Spleen (tissue), 7 donors: Measurements from ENCODE around the gene PAGE4.

Experiments
- POLR2A ChIP-seq, 3 donors: fragments of 450-650 bp; IDR thresholded peaks; one replicate each; pipeline ENCODE4 v1.5.1; 2017; ENCODE audit warnings: antibody characterized with exemption in 3 of 3, mild to moderate bottlenecking in 1 of 3
- POLR2AphosphoS5 ChIP-seq, 3 donors: sonication (generic); formaldehyde crosslinking; IDR thresholded peaks; one replicate each; pipeline ENCODE4 v1.5.1; 2017; ENCODE audit warnings: antibody characterized with exemption in 3 of 3
- TF ChIP-seq, protein P1 (sequence below), 11 experiments: fragments of 200-600 bp in 7 of 11; fragments of 450-650 bp in 4 of 11; sonication (generic) in 4 of 11; IDR thresholded peaks in 8 of 11; conservative IDR thresholded peaks in 3 of 11; 1 replicate in 7 of 11; 2 replicates in 4 of 11; pipeline versions ENCODE4 v1.4.0 to v1.8.0; 2016 to 2021; ENCODE audit warnings: antibody characterized with exemption in 11 of 11, inconsistent platforms in 4 of 11, mild to moderate bottlenecking in 1 of 11
- donor health status: DM: no; HTN: no; CAD: no; lungs with moderate emphysema.
- donor health status: DM: no; HTN: no; CAD: no.
- donor health status: DM: no; HTN: no; CAD: no.

DNA sequence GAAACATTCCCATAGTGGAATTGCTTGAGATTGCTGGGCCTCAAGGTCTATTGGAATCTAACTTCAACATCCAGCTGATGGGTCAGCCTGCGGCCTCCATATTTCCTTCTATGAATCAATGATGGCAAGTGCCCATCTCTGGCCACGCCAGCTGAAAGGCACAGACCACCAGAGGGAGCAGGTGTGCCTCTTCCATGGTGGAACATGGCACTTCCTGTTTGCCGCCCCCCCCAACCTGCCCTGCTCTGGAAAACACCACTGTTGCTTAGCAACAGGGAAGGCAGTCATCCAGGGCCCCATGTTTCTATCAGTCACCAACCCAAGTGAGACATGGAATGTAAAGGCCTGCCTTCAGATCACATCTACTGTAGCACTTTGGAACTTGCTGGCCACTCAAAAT, 11.6 kb downstream of the PAGE4 start:
- TF ChIP-seq, protein P1, sequence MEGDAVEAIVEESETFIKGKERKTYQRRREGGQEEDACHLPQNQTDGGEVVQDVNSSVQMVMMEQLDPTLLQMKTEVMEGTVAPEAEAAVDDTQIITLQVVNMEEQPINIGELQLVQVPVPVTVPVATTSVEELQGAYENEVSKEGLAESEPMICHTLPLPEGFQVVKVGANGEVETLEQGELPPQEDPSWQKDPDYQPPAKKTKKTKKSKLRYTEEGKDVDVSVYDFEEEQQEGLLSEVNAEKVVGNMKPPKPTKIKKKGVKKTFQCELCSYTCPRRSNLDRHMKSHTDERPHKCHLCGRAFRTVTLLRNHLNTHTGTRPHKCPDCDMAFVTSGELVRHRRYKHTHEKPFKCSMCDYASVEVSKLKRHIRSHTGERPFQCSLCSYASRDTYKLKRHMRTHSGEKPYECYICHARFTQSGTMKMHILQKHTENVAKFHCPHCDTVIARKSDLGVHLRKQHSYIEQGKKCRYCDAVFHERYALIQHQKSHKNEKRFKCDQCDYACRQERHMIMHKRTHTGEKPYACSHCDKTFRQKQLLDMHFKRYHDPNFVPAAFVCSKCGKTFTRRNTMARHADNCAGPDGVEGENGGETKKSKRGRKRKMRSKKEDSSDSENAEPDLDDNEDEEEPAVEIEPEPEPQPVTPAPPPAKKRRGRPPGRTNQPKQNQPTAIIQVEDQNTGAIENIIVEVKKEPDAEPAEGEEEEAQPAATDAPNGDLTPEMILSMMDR (IDR thresholded peaks at IDR 0.05 in 8 of 11, conservative IDR thresholded peaks at IDR 0.05 in 3 of 11) = peak in 3 of 11 experiments; percentile 19 to 25 (median 21)
- TF ChIP-seq POLR2A (IDR thresholded peaks at IDR 0.05) (no peak), POLR2AphosphoS5 (IDR thresholded peaks at IDR 0.05) (no peak)
